Uterus (tissue), 4 donors: ENCODE data around the gene MPP4. TPM values are rescaled to one million over a fixed set of nuclear protein-coding genes. Genes with fewer than 3 reads are reported as not detected.

Experiments used
- DNase-seq, 2 donors: peaks; one replicate each; pipeline ENCODE4 v3.0.0-alpha.2; 2019 to 2020
- H3K27ac ChIP-seq, 2 donors: fragments of 200-600 bp; sonication (generic); 1 replicate in 1 of 2; 2 replicates in 1 of 2; pipeline ENCODE4 v1.5.1; 2016 to 2018
- H3K27me3 ChIP-seq, 2 donors: fragments of 200-600 bp; sonication (generic); one replicate each; pipeline ENCODE4 v1.5.1; 2018 to 2019; ENCODE audit warnings: control low read depth in 1 of 2
- H3K36me3 ChIP-seq, 2 donors: fragments of 200-600 bp; sonication (generic); one replicate each; pipeline ENCODE4 v1.5.1; 2019; ENCODE audit warnings: control low read depth in 1 of 2
- H3K4me1 ChIP-seq, 2 donors: fragments of 200-600 bp; sonication (generic); one replicate each; pipeline ENCODE4 v1.5.1; 2018 to 2019; ENCODE audit warnings: control low read depth in 1 of 2
- H3K4me3 ChIP-seq, 2 donors: fragments of 200-600 bp; sonication (generic); 1 replicate in 1 of 2; 2 replicates in 1 of 2; pipeline ENCODE4 v1.5.1; 2018 to 2019; ENCODE audit warnings: mild to moderate bottlenecking in 1 of 2
- H3K9me3 ChIP-seq, 2 donors: fragments of 200-600 bp; sonication (generic); one replicate each; pipeline ENCODE4 v1.5.1; 2019; ENCODE audit warnings: control low read depth in 1 of 2
- CTCF ChIP-seq, 4 experiments: fragments of 200-600 bp in 2 of 4; fragments of 450-650 bp in 2 of 4; sonication (generic) in 2 of 4; IDR thresholded peaks; one replicate each; pipeline ENCODE4 v1.5.1; 2016 to 2019; ENCODE audit warnings: antibody characterized with exemption in 4 of 4, mild to moderate bottlenecking in 2 of 4, moderate library complexity in 1 of 4
- POLR2A ChIP-seq, 2 donors: fragments of 450-650 bp; IDR thresholded peaks; one replicate each; pipeline ENCODE4 v1.6.1; 2016; ENCODE audit warnings: antibody characterized with exemption in 2 of 2, mild to moderate bottlenecking in 1 of 2, moderate library complexity in 1 of 2
- intact Hi-C: fragments of 100-400 bp; cut with DNase I; formaldehyde crosslinking; loops from one replicate; pipeline ENCODE4 v1.15.1; 2023; ENCODE audit warnings: low total_unique reads
- total RNA-seq, 4 donors: library from RNA; depleted of rRNA in 3 of 4; stranded (reverse); fragments of >200 nt in 3 of 4; gene quantifications; one replicate each; pipeline versions ENCODE4 v1.1.0 to v1.2.4, GENCODE V29; 2014 to 2023
- donor health status: DM: yes; HTN: yes; CAD: no.

The MPP4 gene
- total RNA-seq, 4 donors from 2014 or later: 0.24 to 0.97 TPM; not detected in 2

GRCh38 chr2:201730651-201731285 is 32.3 kb upstream of the MPP4 start:
- no peaks in the 10 kb centered on the region for H3K9me3 ChIP-seq
- no peaks in the 10 kb centered on the region for H3K27me3 ChIP-seq
- no peak overlapping the region for H3K4me3 ChIP-seq
- intact Hi-C loops: no loop called here
- H3K27ac ChIP-seq: no peak overlapping the region
- no peaks in the 10 kb centered on the region for H3K4me1 ChIP-seq
- no peak for DNase-seq
- H3K36me3 ChIP-seq: no peaks in the 10 kb centered on the region
- TF ChIP-seq POLR2A (IDR thresholded peaks at IDR 0.05): no peak
- no peak for TF ChIP-seq CTCF (IDR thresholded peaks at IDR 0.05)

GRCh38 chr2:201715459-201715858 is 17.0 kb upstream of the MPP4 start:
- H3K36me3 ChIP-seq: no peaks in the 10 kb centered on the region
- no peak overlapping the region for H3K27ac ChIP-seq
- no peaks in the 10 kb centered on the region for H3K4me1 ChIP-seq
- H3K9me3 ChIP-seq: no peaks in the 10 kb centered on the region
- no peak for TF ChIP-seq POLR2A (IDR thresholded peaks at IDR 0.05)
- TF ChIP-seq CTCF (IDR thresholded peaks at IDR 0.05): no peak
- DNase-seq: no peak
- H3K4me3 ChIP-seq: no peak overlapping the region
- no peaks in the 10 kb centered on the region for H3K27me3 ChIP-seq
- intact Hi-C loops: no loop called here

GRCh38 chr2:201712726-201713125 is 14.3 kb upstream of the MPP4 start:
- H3K27ac ChIP-seq: no peak overlapping the region
- H3K9me3 ChIP-seq: no peaks in the 10 kb centered on the region
- H3K4me3 ChIP-seq: no peak overlapping the region
- intact Hi-C loops: no loop called here
- H3K36me3 ChIP-seq: no peaks in the 10 kb centered on the region
- H3K27me3 ChIP-seq: no peaks in the 10 kb centered on the region
- H3K4me1 ChIP-seq: no peaks in the 10 kb centered on the region
- TF ChIP-seq POLR2A (IDR thresholded peaks at IDR 0.05): no peak
- TF ChIP-seq CTCF (IDR thresholded peaks at IDR 0.05): no peak
- DNase-seq: no peak

GRCh38 chr2:201709747-201710146 is 11.3 kb upstream of the MPP4 start:
- no peak for DNase-seq
- no peaks in the 10 kb centered on the region for H3K36me3 ChIP-seq
- H3K9me3 ChIP-seq: no peaks in the 10 kb centered on the region
- intact Hi-C loops: no loop called here
- no peak overlapping the region for H3K27ac ChIP-seq
- TF ChIP-seq POLR2A (IDR thresholded peaks at IDR 0.05) (no peak), CTCF (IDR thresholded peaks at IDR 0.05) (no peak)
- no peak overlapping the region for H3K4me3 ChIP-seq
- no peaks in the 10 kb centered on the region for H3K27me3 ChIP-seq
- H3K4me1 ChIP-seq: no peaks in the 10 kb centered on the region

GRCh38 chr2:201709049-201709448 is 10.6 kb upstream of the MPP4 start:
- no peak for DNase-seq
- H3K4me3 ChIP-seq: no peak overlapping the region
- no peaks in the 10 kb centered on the region for H3K27me3 ChIP-seq
- no peaks in the 10 kb centered on the region for H3K4me1 ChIP-seq
- H3K27ac ChIP-seq: no peak overlapping the region
- TF ChIP-seq POLR2A (IDR thresholded peaks at IDR 0.05) (no peak), CTCF (IDR thresholded peaks at IDR 0.05) (no peak)
- H3K9me3 ChIP-seq: no peaks in the 10 kb centered on the region
- intact Hi-C loops: no loop called here
- H3K36me3 ChIP-seq: no peaks in the 10 kb centered on the region
